Activated CD4-positive, alpha-beta T cell treated with anti-CD3 and anti-CD28 coated beads for 4 hours (primary cell): ENCODE results near the gene BEGAIN.

Experiments used
- DNase-seq, 2 donors: peaks; one replicate each; pipeline ENCODE4 v3.0.0-alpha.2; 2020

The BEGAIN gene

DNA sequence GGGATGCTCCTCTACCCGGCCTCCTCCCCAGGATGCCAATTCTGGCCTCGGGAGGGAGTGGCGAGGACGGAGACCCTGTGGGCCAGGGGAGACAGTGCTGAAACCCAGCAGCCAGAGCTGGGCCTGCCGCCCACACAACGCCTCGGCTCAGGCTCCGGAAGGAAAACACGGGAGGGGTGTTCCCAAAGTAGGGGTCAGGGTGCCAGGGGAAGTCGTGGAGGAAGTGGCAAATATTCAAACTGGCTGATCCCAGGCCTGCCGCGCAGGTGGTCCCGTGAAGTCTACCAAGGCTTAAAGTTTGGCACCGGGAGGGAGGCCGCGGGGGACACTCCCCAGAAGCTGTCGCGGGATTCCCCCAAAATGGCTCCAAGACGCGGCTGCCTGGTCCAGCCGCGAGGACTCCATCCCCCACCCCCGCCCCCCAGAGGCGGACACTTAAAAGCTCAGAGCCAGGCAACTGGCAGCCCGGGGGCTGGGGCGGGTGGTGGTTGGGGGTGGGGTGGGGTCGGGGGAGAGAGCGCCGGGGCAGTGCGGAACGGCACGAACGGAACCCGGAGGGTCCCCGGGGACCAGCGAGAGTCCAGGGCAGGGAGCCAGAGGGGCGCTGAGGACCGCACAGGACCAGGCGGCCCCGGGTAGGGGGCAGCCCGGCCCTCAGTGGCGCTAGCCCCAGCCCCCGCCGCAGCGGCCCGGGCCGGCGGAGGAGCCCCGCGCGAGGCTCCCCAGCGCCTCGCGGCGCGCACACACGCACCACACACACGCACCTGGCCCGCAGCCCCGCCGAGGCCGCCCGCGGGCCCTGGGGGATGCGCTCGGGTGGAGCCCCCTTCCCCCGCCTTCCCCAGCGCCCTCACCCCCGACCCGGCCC, 20.0 kb downstream of the BEGAIN start:
- no peak for DNase-seq

GRCh38 chr14:100566586-100566985, 20.6 kb downstream of the BEGAIN start:
- DNase-seq, result no peak

- no peak for DNase-seq
Measured at GRCh38 chr14:100566119-100566518, 21.1 kb downstream of the BEGAIN start.

DNA sequence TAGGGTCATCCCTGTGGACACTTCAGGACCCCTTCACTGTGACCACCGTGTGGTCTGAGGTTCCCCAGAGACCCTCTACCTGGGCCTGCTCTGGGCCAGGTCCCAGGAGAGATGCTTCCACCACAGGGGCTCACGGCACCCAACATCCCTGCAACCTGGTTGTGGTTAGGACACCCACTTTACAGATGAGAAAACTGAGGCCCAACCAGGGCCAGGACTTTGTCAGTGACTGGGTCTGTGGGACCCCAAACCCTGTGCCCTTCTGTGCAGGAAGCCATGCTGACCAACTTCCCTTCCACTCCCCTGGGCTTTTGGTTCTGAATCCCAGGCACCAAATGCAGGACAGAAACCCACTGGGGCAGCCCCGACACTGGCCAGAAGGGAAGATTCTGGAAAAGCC, 21.6 kb downstream of the BEGAIN start:
- DNase-seq, result no peak

DNA sequence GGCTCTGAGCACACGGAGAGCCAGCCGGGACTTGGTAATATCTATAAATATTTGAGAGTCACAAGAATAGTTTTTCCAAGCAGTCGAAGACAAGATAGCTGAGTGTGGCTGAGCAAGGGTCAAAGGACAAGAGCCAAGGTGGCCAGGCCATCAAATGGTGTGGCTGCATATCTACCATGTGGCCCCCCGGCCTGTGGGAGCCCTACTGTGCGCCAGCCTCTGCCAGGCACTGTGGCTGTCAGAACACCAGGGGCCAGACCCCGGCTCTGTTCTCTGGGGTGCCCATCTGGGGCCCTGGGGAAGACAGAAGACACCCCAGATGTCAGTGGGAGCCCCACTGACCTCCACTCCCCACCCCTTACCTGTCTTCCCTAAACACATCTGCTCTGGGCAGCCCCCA, 22.7 kb downstream of the BEGAIN start:
- no peak for DNase-seq

- DNase-seq, result no peak
Measured at GRCh38 chr14:100562751-100563150, 24.5 kb downstream of the BEGAIN start.

- no peak for DNase-seq
Measured at GRCh38 chr14:100561005-100561404, 26.2 kb downstream of the BEGAIN start.

GRCh38 chr14:100560471-100560870, 26.7 kb downstream of the BEGAIN start:
- no peak for DNase-seq

- no peak for DNase-seq
Measured at GRCh38 chr14:100559455-100559854, 27.8 kb downstream of the BEGAIN start.

DNA sequence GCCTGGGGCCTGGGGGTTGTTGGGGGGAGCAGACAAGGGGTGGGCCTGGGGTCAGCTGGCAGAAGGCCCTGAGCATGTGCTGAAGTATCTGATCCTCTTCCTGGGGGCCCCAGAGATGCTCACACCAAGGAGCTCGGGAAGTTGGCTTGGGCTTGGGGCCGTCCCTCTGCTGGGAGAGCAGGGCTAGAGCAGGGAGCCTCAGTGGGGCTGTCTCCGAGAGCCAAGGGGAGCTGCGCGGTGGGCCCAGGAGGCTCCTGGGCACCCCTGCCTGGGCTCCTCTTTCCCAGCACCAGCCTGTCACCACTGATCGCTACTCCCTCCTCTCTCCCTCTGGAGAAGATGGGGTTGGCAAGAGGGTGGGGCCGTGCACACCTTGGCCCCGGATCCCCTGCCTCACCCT, 28.3 kb downstream of the BEGAIN start:
- no peak for DNase-seq

- no peak for DNase-seq
Measured at GRCh38 chr14:100558226-100558625, 29.0 kb downstream of the BEGAIN start.

DNA sequence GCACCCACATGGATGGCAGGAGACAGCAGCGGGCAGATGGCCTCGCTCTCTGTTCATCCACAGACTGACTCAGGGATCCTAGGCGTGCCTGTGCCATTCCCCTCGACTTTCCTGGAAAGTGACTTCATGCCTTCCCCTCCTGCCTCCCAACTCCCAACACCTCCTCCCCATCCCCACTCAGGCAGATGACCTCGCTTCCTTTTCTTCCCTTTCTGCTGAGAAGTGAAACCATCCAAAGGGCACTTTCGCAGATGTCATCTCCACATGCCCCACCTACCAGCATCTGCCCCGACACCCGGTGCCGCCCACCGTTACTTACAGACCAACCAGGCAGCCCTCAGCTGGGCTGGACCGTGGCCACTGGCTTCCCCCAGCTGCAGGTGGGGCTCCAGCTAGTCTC, 29.6 kb downstream of the BEGAIN start:
- no peak for DNase-seq

- DNase-seq, result no peak
Measured at GRCh38 chr14:100556936-100557505, 30.2 kb downstream of the BEGAIN start.

- no peak for DNase-seq
Measured at GRCh38 chr14:100556140-100556475, 31.1 kb downstream of the BEGAIN start.

- no peak for DNase-seq
Measured at GRCh38 chr14:100555436-100556139, 31.6 kb downstream of the BEGAIN start.

DNA sequence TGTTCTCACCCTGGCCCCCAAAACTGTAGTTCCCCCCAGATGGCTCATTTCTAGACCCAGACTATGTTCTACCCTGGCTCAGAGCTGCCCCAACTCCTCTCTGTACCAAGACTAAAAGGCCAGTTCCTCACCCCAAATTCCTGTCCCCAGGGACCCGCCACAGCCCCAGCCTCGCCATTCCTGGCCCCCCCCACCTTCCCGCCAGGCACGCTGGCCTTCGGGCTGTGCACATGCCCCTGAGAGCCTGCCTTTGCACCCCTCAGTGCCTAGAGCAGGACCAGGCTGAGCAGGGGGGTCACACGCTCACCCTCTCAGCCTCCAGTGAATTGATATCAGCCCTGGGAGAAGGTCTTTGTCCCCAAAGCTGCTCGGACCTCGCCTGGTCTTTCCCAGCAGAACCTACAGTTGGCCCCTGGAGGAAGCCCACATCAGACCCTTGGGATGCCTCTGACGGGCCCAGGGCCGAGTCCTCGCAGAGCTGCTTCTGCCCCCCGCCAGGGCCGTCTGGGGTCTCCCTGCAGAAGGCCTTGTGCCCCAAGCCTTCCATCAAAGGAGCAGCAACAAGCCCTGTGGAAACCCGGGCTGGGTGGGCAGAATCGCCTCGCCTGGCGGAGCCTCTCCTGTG, 32.4 kb downstream of the BEGAIN start:
- no peak for DNase-seq

DNA sequence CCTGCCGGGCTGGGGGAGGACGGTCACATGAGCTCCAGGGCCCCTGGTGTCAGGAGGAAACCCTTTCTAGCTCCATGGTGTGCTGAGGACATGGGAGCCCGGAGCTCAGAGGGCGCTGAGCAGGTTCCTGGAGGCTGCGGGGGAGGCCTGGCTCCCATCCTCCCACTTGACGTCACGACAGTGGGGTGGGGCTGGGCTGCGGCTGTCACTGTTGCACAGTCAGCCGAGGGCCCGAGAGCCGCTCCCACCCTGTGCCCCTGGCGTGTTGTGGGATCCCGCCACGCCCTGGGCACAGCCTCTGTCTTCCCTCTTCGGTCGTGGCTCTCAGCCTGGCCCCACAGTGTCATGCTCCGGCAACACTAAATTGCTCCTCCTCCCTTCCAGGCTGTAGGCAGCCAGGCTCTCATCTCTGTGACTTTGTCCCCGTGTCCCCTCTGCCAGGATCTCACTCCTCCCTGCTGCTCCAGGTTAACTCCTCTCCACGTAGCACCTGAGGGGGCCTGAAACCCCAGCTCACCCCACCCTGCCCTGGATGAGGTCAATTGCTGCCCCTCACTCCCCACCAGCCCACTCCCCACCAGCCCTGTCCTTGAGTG, 33.0 kb downstream of the BEGAIN start:
- DNase-seq, result no peak

DNA sequence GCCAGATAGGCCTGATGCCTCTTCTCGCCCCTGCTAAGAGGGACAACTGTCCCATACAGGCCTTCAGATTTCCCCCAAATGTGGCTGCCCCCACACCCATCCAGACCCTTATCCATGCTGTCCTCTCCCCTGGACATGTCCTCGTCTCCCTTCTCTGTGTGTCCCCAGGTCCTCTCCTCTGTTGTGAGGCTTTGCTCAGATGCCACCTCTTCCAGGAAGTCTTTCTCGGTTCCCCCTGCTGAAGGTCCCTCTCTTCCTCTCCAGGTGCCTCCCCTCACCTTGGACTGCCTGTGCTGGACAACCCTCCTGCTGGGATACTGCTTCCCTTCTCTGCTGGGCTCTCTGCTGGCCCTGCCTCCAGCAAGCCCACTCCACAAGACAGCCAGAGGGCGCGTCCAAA, 33.7 kb downstream of the BEGAIN start:
- DNase-seq, result no peak

DNA sequence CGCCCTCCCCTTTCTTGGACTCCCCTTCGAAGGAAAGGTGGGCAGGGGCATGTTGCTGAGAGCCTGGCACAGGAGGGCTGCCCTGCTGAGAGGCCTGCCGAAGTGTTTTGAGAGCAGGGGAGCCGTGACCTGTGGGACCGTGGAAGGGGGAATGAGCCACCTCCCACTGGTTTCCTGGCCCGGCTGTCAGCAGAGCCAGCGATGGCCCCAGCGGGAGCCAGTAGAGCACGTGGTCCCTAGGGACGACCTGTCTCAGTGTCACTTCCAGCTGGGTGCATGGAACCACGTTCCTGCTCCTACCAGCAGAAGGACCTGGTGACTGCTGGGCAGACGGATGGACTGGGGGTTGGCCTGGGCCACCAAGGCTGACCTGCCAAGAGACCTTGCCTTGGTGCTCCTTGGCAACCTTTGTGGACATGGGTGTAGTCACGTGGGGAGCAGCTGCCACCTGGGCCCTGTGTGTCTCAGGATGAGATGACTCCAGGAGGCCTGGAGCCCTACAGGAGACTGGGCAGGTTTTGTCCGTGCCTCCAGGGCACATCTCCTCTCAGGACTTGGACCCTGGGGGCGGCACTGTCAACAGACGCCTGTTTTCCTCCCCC, 34.6 kb downstream of the BEGAIN start:
- no peak for DNase-seq

DNA sequence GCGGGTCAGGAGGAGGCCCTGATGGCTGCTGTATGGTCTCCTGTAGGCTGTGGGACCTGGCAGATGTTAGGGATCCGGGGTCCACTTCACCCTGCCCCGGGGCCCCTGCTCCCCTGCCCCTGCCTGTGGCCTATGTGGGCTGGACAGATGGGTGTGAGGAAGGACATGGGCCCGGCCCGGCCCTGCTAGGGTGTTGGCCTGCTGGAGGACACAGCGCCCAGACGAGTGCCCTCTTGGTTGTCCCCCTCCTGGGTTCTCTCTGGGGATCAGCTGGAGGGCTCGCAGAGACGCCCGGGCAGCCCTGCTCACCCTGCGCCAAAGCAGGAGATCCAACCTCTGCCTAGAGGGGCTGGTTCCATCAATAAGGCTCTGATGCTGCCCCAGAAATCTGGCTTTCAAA, 36.2 kb downstream of the BEGAIN start:
- no peak for DNase-seq

- no peak for DNase-seq
Measured at GRCh38 chr14:100549834-100550625, 37.2 kb downstream of the BEGAIN start.

DNA sequence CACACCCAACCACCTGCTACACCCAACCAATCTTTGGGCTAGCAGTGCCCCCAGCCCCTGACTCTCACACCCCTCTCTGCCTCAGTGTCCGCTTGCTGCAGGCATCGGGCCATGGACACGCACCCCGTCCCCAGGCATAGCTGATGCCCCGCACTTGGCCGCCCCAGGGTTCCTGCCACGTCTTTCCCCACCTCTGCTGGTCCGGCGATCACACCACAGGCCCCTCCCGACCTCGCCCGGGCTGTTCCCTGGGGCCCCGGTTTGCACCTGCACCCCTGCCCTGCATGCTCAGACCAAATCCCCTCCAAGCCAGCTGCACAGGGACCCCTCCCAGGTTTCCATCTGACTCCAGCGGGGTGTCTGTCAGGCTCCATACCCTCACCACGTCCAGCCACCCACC, 38.3 kb downstream of the BEGAIN start:
- no peak for DNase-seq
